Measurements from ENCODE around the gene MDK. TPM values are rescaled to one million over a fixed set of nuclear protein-coding genes. Genes with fewer than 3 reads are reported as not detected.

MDK gene
- total RNA-seq, 6 experiments from 2014 or later = 0.35 to 6.4 (median 4.2) TPM

GRCh38 chr11:46353698-46354097 lies 27.8 kb upstream of the MDK start:
- TF ChIP-seq CTCF (IDR thresholded peaks at IDR 0.05) = no peak
- TF ChIP-seq POLR2A (IDR thresholded peaks at IDR 0.05) = no peak
- DNase-seq (no peak), ATAC-seq (no peak)
- WGBS (ENCODE audit: insufficient coverage, low coverage, low lambda C conversion rate, missing lambda C conversion rate) = no CpG with 5 or more reads among the region's 9 CpGs
- Histone ChIP-seq H3K36me3 (no peaks in the 10 kb centered on the region), H3K4me1 (peaks cover 0 to 6% (median 3%) of the 10 kb centered on the region in 4 donors), H3K27ac (no peak overlapping the region), H3K4me3 (no peak overlapping the region), H3K9me3 (no peaks in the 10 kb centered on the region), H3K27me3 (no peaks in the 10 kb centered on the region)
- intact Hi-C loops (cut with DNase I) = no loop called here

GRCh38 chr11:46356924-46357482 lies 24.5 kb upstream of the MDK start:
- intact Hi-C loops (cut with DNase I) = no loop called here
- DNase-seq = no peak
- Histone ChIP-seq H3K9me3 (no peaks in the 10 kb centered on the region), H3K4me3 (no peak overlapping the region), H3K36me3 (no peaks in the 10 kb centered on the region), H3K27me3 (no peaks in the 10 kb centered on the region), H3K27ac (no peak overlapping the region), H3K4me1 (no peaks in the 10 kb centered on the region)
- no peak for ATAC-seq
- no peak for TF ChIP-seq CTCF (IDR thresholded peaks at IDR 0.05)
- TF ChIP-seq POLR2A (IDR thresholded peaks at IDR 0.05) = no peak
- 40% methylated on average over 1 of the region's 7 CpGs for WGBS (ENCODE audit: insufficient coverage, low coverage, low lambda C conversion rate, missing lambda C conversion rate)

GRCh38 chr11:46357483-46357936 lies 24.0 kb upstream of the MDK start:
- Histone ChIP-seq H3K4me3 (no peak overlapping the region), H3K27ac (no peak overlapping the region), H3K36me3 (no peaks in the 10 kb centered on the region), H3K9me3 (no peaks in the 10 kb centered on the region), H3K4me1 (no peaks in the 10 kb centered on the region), H3K27me3 (no peaks in the 10 kb centered on the region)
- ATAC-seq (no peak), DNase-seq (peak in 1 of 3 donors; percentile 57)
- intact Hi-C loops (cut with DNase I) = no loop called here
- WGBS (ENCODE audit: insufficient coverage, low coverage, low lambda C conversion rate, missing lambda C conversion rate) = 78% methylated on average over 10 of the region's 11 CpGs
- TF ChIP-seq POLR2A (IDR thresholded peaks at IDR 0.05) = no peak
- no peak for TF ChIP-seq CTCF (IDR thresholded peaks at IDR 0.05)

- DNase-seq = no peak
- intact Hi-C loops (cut with DNase I) = no loop called here
- 50% methylated on average over 1 of the region's 1 CpG for WGBS (ENCODE audit: insufficient coverage, low coverage, low lambda C conversion rate, missing lambda C conversion rate)
- Histone ChIP-seq H3K9me3 (no peaks in the 10 kb centered on the region), H3K36me3 (no peaks in the 10 kb centered on the region), H3K27me3 (no peaks in the 10 kb centered on the region), H3K4me3 (no peak overlapping the region), H3K27ac (no peak overlapping the region), H3K4me1 (no peaks in the 10 kb centered on the region)
- TF ChIP-seq CTCF (IDR thresholded peaks at IDR 0.05) (no peak), POLR2A (IDR thresholded peaks at IDR 0.05) (no peak)
- no peak for ATAC-seq
Observed at GRCh38 chr11:46359953-46360352, 21.5 kb upstream of the MDK start.

All from right lobe of liver (tissue), 6 donors.